AG09309 (cell line): ENCODE data around the gene LRRC4C.

Experiments used
- DNase-seq: peaks from one replicate; pipeline ENCODE4 v3.0.0-alpha.2; 2010; ENCODE audit warnings: low read depth
- H3K4me3 ChIP-seq: 2 replicates; pipeline ENCODE4 v1.5.1; 2011; ENCODE audit warnings: mild to moderate bottlenecking, low read depth, low read length, moderate library complexity; ENCODE audit not compliant: control insufficient read depth
- TF ChIP-seq, protein P1 (sequence below): IDR thresholded peaks from 2 replicates; pipeline ENCODE4 v1.5.1; 2011; ENCODE audit warnings: mild to moderate bottlenecking, low read depth, low read length, inconsistent platforms; ENCODE audit not compliant: insufficient read depth, control insufficient read depth; ENCODE audit errors: missing control alignments

Gene LRRC4C

DNA sequence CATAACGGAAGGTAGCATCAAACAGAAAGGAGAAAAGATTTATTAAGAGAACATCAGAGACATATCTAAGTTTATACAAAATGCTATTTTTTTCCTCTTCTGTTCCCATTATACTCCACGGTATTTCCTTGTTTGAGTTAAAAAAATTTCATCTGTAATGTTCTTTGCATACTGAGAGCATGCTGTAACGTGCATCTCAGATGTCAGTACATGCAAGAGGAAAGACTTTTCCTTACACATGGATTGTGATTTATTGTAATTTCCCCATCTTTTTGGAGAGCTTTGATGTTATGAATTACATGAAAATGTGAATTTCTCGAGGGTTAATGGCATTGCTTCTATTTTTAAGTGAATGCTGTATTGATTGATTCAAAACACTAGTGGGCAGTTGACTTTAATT is 1164.0 kb downstream of the LRRC4C start:
- no peak overlapping the region for H3K4me3 ChIP-seq
- TF ChIP-seq, protein P1, sequence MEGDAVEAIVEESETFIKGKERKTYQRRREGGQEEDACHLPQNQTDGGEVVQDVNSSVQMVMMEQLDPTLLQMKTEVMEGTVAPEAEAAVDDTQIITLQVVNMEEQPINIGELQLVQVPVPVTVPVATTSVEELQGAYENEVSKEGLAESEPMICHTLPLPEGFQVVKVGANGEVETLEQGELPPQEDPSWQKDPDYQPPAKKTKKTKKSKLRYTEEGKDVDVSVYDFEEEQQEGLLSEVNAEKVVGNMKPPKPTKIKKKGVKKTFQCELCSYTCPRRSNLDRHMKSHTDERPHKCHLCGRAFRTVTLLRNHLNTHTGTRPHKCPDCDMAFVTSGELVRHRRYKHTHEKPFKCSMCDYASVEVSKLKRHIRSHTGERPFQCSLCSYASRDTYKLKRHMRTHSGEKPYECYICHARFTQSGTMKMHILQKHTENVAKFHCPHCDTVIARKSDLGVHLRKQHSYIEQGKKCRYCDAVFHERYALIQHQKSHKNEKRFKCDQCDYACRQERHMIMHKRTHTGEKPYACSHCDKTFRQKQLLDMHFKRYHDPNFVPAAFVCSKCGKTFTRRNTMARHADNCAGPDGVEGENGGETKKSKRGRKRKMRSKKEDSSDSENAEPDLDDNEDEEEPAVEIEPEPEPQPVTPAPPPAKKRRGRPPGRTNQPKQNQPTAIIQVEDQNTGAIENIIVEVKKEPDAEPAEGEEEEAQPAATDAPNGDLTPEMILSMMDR: no peak
- no peak for DNase-seq

DNA sequence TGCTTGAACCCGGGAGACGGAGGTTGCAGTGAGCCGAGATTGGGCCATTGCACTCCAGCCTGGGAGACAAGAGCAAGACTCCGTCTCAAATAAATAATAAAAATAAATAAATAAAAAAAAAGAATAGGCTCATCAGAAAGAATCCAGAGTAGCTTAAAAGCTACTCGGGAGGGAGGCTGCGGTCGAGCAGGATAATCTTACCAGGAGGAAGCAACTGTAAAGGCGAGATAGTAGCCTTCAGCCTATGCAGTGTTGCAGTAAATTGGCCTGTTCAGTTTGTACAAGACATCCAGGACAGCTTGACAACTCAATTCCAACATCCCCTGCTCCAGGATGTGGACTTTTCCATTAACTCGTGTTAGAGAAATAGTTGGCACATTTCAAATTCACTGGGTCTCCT is 1164.7 kb downstream of the LRRC4C start:
- no peak overlapping the region for H3K4me3 ChIP-seq
- no peak for DNase-seq
- TF ChIP-seq, protein P1: no peak

DNA sequence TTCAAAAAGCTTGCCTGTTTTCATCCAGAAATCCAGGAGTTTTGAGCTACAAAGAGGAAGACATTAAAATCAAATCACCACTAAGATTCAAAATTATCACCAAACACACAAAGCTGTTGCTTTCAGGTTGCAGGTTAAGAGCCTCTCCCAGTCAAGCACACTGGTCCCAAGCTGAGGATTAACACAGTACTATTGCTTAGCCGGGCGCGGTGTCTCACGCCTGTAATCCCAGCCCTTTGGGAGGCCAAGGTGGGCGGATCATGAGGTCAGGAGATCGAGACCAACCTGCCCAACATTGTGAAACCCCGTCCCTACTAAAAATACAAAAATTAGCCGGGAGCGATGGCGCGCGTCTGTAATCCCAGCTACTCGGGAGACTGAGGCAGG is 1165.1 kb downstream of the LRRC4C start:
- no peak for DNase-seq
- TF ChIP-seq, protein P1: no peak
- no peak overlapping the region for H3K4me3 ChIP-seq

DNA sequence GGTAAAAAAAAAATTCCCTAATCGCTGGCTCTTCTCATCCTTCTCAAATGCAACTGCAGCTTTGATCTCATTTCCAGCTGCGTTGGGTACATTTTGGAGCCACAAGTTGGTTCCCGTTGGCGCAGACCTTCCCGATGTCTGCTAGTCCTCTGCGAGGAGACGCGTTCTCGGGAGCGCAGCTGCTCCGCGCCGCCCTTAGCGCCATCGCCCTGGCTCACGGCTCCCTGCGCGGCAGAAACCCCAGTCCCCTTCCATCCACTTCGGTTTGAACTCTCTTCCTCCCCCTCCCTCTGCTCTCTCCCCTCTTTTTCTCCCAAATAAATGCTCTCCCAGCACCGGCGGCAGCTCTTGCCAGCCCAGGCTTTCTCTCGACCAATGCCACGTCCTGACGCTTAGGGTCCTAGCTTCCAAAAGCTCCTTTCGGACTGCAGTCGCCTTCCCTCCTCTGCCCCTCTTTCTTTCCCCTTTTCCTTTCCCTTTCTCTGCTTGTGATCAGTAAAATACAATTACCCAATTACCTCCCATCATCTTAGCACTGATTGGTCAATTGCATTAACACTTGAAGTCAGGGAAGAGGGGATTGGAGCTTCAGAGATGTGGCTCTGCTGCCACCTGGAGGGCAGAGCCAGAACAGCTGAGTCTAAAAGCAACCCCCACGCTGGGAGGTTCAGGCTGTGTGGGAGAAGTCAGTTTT is 1165.7 kb downstream of the LRRC4C start:
- TF ChIP-seq, protein P1: peak; percentile 83
- peak; percentile 42 for DNase-seq
- H3K4me3 ChIP-seq: peak overlapping the region; percentile 60

DNA sequence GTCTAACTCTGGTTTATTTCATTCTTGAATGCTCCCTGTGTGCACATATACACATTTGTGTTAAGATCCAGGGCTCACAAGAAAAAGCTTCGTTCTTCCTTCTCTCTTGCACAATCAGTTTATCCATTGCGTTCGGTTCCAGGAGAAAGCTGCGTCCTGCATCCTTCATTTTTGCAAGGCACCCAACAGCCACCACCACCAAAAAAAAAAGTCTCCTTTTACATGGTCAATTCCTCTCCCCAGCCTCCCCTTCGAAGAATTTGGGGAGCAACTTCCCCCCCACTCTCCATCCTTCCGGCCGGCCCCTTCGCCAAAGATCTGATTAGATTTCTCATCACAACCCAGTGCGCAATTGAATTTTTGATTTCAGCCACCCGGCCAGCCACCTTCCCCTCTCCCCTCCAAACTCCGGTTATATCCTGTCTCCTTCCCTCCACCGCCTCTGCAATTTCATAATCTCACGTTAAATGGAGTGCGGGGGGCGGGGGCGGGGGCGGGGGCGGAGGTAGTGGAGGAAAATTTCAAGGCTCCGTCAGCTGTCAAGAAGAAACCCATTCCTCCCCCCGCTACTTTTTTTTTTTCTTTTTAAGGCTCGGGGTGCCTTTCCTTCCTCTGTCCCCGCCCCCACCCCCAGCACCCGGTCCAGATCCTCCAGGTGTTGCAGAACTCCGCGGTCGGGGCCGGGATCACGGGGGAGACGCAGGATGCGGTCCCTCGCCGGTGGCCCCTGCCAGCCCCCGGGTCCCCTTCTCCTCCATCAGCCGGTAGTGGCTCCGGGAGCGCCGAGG is 1166.5 kb downstream of the LRRC4C start:
- H3K4me3 ChIP-seq: peak overlapping the region; percentile 60
- DNase-seq: no peak
- TF ChIP-seq, protein P1: no peak

DNA sequence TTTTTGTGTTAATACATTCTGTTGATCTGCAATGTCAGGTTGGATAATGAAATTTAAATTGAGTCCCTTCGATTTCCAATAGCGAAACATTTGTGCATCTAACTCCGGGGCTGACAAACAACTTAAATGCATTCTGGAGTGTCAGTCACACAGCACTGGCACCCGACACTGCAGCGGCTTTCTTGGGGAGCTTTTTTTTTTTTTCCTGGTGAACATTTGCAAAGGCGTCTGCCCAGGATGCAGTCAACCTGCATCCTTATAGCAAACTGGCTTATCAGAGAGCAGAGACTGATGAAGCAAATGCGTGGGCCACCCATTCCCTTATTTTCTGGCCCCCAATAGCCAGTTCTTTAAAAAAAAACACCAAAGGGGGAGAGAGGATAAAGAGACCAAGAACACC is 1167.7 kb downstream of the LRRC4C start:
- DNase-seq: no peak
- TF ChIP-seq, protein P1: no peak
- H3K4me3 ChIP-seq: no peak overlapping the region

DNA sequence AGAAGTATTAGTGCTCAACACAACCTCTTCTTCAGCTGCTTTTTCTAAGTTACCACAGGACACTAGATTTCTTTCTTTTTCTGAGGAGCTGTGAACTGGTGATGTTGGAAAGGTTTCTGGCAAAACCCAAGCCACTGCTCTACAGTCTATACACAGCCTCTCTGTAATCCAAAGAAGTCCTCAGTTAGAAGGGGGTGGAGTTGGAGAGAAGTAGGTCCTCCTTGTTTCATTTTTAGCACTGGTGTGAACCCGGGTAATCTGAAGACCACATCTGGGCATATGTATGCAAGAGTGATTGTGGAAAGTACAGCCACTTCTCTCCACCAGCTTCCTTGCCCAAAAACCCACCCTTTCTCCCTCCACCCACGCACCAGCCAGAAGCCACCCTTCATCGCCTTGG is 1168.1 kb downstream of the LRRC4C start:
- TF ChIP-seq, protein P1: no peak
- H3K4me3 ChIP-seq: no peak overlapping the region
- no peak for DNase-seq
